B cell (primary cell): Measurements from ENCODE around the gene ILDR1. TPM values are rescaled to one million over a fixed set of nuclear protein-coding genes. Genes with fewer than 3 reads are reported as not detected.

Experiments used
- ATAC-seq: fragments of 200-7000 bp; cut with Tn5 transposase; one replicate; pipeline ENCODE4 v1.10.0; 2021; ENCODE audit warnings: low read depth, mild to moderate bottlenecking, moderate number of reproducible peaks, moderate library complexity
- CTCF ChIA-PET: fragments of 350-600 bp; sonication (Branson Sonifier 250); formaldehyde crosslinking; loops from one replicate; lab custom pipeline; 2021; ENCODE audit warnings: antibody characterized with exemption, inconsistent platforms; lab: Charles Lee
- POLR2A ChIA-PET: fragments of 350-600 bp; sonication (Branson Sonifier 250); formaldehyde crosslinking; loops from one replicate; lab custom pipeline; 2021; ENCODE audit warnings: antibody characterized with exemption; lab: Charles Lee
- DNase-seq: peaks from one replicate; pipeline ENCODE4 v3.0.0; 2013
- H2AFZ ChIP-seq: 2 replicates; pipeline ENCODE4 v1.6.1; 2012; ENCODE audit warnings: mild to moderate bottlenecking, low read depth, low read length; ENCODE audit not compliant: insufficient read depth, poor library complexity, severe bottlenecking
- H3K27ac ChIP-seq, 2 donors: 1 replicate in 1 of 2; 2 replicates in 1 of 2; pipeline ENCODE4 v1.5.1; 2012 to 2013; ENCODE audit warnings: low read length in 2 of 2, mild to moderate bottlenecking in 2 of 2, moderate library complexity in 1 of 2
- H3K27me3 ChIP-seq, 4 experiments: fragments of 200-600 bp in 1 of 4; sonication (generic) in 1 of 4; replicated peaks in 1 of 4; 1 replicate in 2 of 4; 2 replicates in 2 of 4; pipeline versions ENCODE4 v1.6.1 to v1.7.0; 2013 to 2016; ENCODE audit warnings: low read length in 3 of 4, mild to moderate bottlenecking in 2 of 4, mixed read lengths in 1 of 4, moderate library complexity in 1 of 4; ENCODE audit not compliant: insufficient read depth in 4 of 4, control insufficient read depth in 3 of 4; ENCODE audit errors: control extremely low read depth in 1 of 4
- H3K36me3 ChIP-seq, 2 experiments: replicated peaks in 1 of 2; 1 replicate in 1 of 2; 2 replicates in 1 of 2; pipeline versions ENCODE4 v1.6.1 to v1.7.1; 2013; ENCODE audit warnings: low read length in 1 of 2; ENCODE audit not compliant: insufficient read depth in 2 of 2, control insufficient read depth in 1 of 2; ENCODE audit errors: control extremely low read depth in 1 of 2, extremely low read depth in 1 of 2
- H3K4me1 ChIP-seq, 2 donors: fragments of 200-600 bp in 1 of 2; sonication (generic) in 1 of 2; 1 replicate in 1 of 2; 2 replicates in 1 of 2; pipeline versions ENCODE4 v1.5.1 to v1.6.1; 2013 to 2017; ENCODE audit warnings: low read length in 2 of 2; ENCODE audit not compliant: control insufficient read depth in 2 of 2, insufficient read depth in 2 of 2
- H3K4me2 ChIP-seq: replicated peaks from 2 replicates; pipeline ENCODE3; 2012; ENCODE audit warnings: mild to moderate bottlenecking, low read depth, low read length; ENCODE audit not compliant: poor library complexity, severe bottlenecking
- H3K4me3 ChIP-seq, 5 experiments: fragments of 200-600 bp in 1 of 5; sonication (generic) in 1 of 5; 1 replicate in 3 of 5; 2 replicates in 2 of 5; pipeline versions ENCODE4 v1.5.1 to v1.7.0; 2011 to 2016; ENCODE audit warnings: low read length in 4 of 5, mild to moderate bottlenecking in 4 of 5, low read depth in 2 of 5, control low read depth in 1 of 5, moderate library complexity in 1 of 5; ENCODE audit not compliant: insufficient read depth in 1 of 5; ENCODE audit errors: control extremely low read depth in 1 of 5, extremely low read depth in 1 of 5
- H3K79me2 ChIP-seq: fragments of 200-600 bp; sonication (generic); one replicate; pipeline ENCODE4 v1.6.0; 2016; ENCODE audit warnings: low read length; ENCODE audit not compliant: control insufficient read depth, insufficient read depth
- H3K9ac ChIP-seq: fragments of 200-600 bp; sonication (generic); 2 replicates; pipeline ENCODE4 v1.6.1; 2017; ENCODE audit warnings: mild to moderate bottlenecking, low read length, moderate library complexity
- H3K9me3 ChIP-seq, 3 donors: one replicate each; pipeline versions ENCODE4 v1.6.1 to v1.7.1; 2013; ENCODE audit warnings: low read length in 2 of 3; ENCODE audit not compliant: control insufficient read depth in 2 of 3, insufficient read depth in 1 of 3; ENCODE audit errors: control extremely low read depth in 1 of 3
- H4K20me1 ChIP-seq: 2 replicates; pipeline ENCODE4 v1.6.0; 2012; ENCODE audit warnings: mild to moderate bottlenecking, low read length; ENCODE audit not compliant: insufficient read depth, control insufficient read depth, poor library complexity, severe bottlenecking
- H3K27ac Mint-ChIP-seq: one replicate; pipeline ENCODE4 v1.8.0; 2021; ENCODE audit warnings: mixed read lengths
- H3K27me3 Mint-ChIP-seq: one replicate; pipeline ENCODE4 v1.8.0; 2021; ENCODE audit warnings: mixed read lengths
- H3K4me1 Mint-ChIP-seq: one replicate; pipeline ENCODE4 v1.8.0; 2021; ENCODE audit warnings: mixed read lengths
- H3K4me3 Mint-ChIP-seq: one replicate; pipeline ENCODE4 v1.8.0; 2021; ENCODE audit warnings: mixed read lengths
- H3K9me3 Mint-ChIP-seq: one replicate; pipeline ENCODE4 v1.8.0; 2022; ENCODE audit warnings: mixed read lengths; ENCODE audit not compliant: insufficient read depth
- EZH2 ChIP-seq: IDR thresholded peaks from 2 replicates; pipeline ENCODE4 v1.6.1; 2012; ENCODE audit warnings: borderline replicate concordance, low read depth, mild to moderate bottlenecking, moderate library complexity, low read length; ENCODE audit not compliant: insufficient read depth, poor library complexity, severe bottlenecking
- WGBS: methylation state at CpG from one replicate; pipeline ENCODE4 v1.1.5; 2013; ENCODE audit warnings: missing lambda C conversion rate; ENCODE audit not compliant: insufficient coverage; 5-methylcytosine and 5-hydroxymethylcytosine counted together
- intact Hi-C: fragments of 100-400 bp; cut with micrococcal nuclease; formaldehyde crosslinking; loops from one replicate; pipeline ENCODE4 v1.10.0; 2022
- polyA plus RNA-seq: library from polyadenylated mRNA; depleted of rRNA; stranded (reverse); fragments of >200 nt; gene quantifications from 2 replicates; pipeline ENCODE4 v1.2.3, GENCODE V29; 2012
- total RNA-seq, 2 donors: library from RNA; stranded (reverse); fragments of 120-200 nt in 1 of 2; gene quantifications; 1 replicate in 1 of 2; 2 replicates in 1 of 2; pipeline versions ENCODE4 v1.2.3 to v1.2.4, GENCODE V29; 2013 to 2022
- TF ChIP-seq, protein P1 (sequence below): fragments of 200-600 bp; IDR thresholded peaks from one replicate; pipeline ENCODE4 v1.8.0; 2022; ENCODE audit warnings: antibody characterized with exemption, mild to moderate bottlenecking

Gene ILDR1
- total and polyA plus RNA-seq, 2 donors (not counting 1 experiment from before 2014, with no cell fraction given) = 1.9 to 4.7 TPM

DNA sequence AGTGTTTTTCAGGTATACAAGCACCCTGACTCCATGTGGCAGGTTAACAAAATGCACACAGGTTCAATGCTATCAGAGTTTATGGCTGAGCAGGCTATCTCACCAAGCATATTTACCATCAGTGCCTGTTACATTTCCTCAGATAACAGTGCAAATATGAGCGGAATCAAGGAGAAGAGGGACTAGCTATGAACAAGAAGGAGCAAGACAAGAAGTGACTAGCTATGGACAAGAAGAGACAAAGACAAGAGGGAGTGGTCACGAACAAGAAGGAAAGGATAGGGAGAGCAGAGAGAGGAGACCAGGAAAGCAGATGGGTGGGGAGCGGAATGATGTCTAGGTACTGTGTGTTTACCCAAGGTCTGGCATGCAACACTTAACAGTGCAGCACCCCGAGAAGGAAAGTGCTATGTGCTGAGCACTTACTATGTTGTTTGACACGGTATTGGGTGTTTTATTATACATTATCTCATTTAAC, 8.6 kb downstream of the ILDR1 start:
- Mint-ChIP-seq H3K4me1 (peaks cover 40% of the 10 kb centered on the region), H3K27me3 (no peaks in the 10 kb centered on the region), H3K4me3 (no peak overlapping the region), H3K27ac (no peak overlapping the region), H3K9me3 (peaks cover 2% of the 10 kb centered on the region)
- intact Hi-C loops = no loop called here
- H3K27ac ChIP-seq = no peak overlapping the region
- TF ChIP-seq, protein P1, sequence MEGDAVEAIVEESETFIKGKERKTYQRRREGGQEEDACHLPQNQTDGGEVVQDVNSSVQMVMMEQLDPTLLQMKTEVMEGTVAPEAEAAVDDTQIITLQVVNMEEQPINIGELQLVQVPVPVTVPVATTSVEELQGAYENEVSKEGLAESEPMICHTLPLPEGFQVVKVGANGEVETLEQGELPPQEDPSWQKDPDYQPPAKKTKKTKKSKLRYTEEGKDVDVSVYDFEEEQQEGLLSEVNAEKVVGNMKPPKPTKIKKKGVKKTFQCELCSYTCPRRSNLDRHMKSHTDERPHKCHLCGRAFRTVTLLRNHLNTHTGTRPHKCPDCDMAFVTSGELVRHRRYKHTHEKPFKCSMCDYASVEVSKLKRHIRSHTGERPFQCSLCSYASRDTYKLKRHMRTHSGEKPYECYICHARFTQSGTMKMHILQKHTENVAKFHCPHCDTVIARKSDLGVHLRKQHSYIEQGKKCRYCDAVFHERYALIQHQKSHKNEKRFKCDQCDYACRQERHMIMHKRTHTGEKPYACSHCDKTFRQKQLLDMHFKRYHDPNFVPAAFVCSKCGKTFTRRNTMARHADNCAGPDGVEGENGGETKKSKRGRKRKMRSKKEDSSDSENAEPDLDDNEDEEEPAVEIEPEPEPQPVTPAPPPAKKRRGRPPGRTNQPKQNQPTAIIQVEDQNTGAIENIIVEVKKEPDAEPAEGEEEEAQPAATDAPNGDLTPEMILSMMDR = no peak
- no peak for TF ChIP-seq EZH2
- peaks cover 0 to 1% (median 0%) of the 10 kb centered on the region in 3 donors for H3K9me3 ChIP-seq
- H3K4me3 ChIP-seq = no peak overlapping the region
- no peak overlapping the region for H3K9ac ChIP-seq
- H3K79me2 ChIP-seq = peaks cover 4% of the 10 kb centered on the region
- H2AFZ ChIP-seq = no peak overlapping the region
- H3K36me3 ChIP-seq = no peaks in the 10 kb centered on the region
- CTCF ChIA-PET = interaction anchor here (0.8 to 4.1 kb wide), 4 partner anchors 10 to 130 kb away, joined by 3 to 12 read pairs (median 4); no protein-coding TSS in a partner anchor
- no peak overlapping the region for H3K4me2 ChIP-seq
- no peaks in the 10 kb centered on the region for H4K20me1 ChIP-seq
- ATAC-seq = no peak
- peaks cover 8 to 12% of the 10 kb centered on the region in 2 donors for H3K4me1 ChIP-seq
- whole genome bisulfite sequencing = 93% methylated on average over 3 of the region's 5 CpGs
- no peak for DNase-seq
- POLR2A ChIA-PET = no interaction called here
- H3K27me3 ChIP-seq = no peaks in the 10 kb centered on the region

DNA sequence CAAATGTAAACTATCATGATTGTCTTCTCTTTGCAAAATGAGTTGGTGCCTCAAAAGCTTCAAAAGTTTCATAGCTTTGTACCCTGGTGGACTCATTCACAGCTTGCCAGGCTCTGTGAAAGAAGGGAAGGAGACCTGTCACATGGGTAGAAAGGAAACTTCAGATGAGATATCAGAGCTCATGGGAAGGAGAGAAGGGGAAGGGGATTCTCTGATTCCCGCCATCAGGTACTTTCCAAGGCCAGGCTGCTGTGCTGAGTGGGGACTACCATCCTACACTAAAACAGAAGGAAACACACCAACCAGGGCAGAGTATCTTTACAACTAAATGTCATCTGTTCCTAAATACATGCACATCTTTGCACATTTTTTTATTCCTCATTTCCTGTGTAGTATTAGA, 9.2 kb downstream of the ILDR1 start:
- intact Hi-C loops = no loop called here
- POLR2A ChIA-PET = interaction anchor here (0.7 kb wide), 1 partner anchor 8 kb away, joined by 3 read pairs; no protein-coding TSS in a partner anchor
- H3K4me2 ChIP-seq = no peak overlapping the region

More for the DNA sequence above, 9.2 kb downstream of the ILDR1 start:
- no peak overlapping the region for H2AFZ ChIP-seq
- H3K9me3 Mint-ChIP-seq = peaks cover 2% of the 10 kb centered on the region
- no peak overlapping the region for H3K4me3 ChIP-seq
- CTCF ChIA-PET = interaction anchor here (0.7 to 4.1 kb wide), 7 partner anchors 8 to 130 kb away, joined by 3 to 12 read pairs (median 3); no protein-coding TSS in a partner anchor
- H4K20me1 ChIP-seq = no peaks in the 10 kb centered on the region
- peaks cover 0 to 1% (median 0%) of the 10 kb centered on the region in 3 donors for H3K9me3 ChIP-seq
- TF ChIP-seq EZH2 = no peak
- TF ChIP-seq, protein P1 = no peak
- ATAC-seq = no peak
- no peak overlapping the region for H3K27ac ChIP-seq
- H3K27me3 Mint-ChIP-seq = no peaks in the 10 kb centered on the region
- no peaks in the 10 kb centered on the region for H3K27me3 ChIP-seq
- peaks cover 40% of the 10 kb centered on the region for H3K4me1 Mint-ChIP-seq
- peaks cover 4% of the 10 kb centered on the region for H3K79me2 ChIP-seq
- WGBS = no CpG with 5 or more reads among the region's 1 CpG
- H3K4me1 ChIP-seq = peaks cover 8 to 12% of the 10 kb centered on the region in 2 donors
- no peak overlapping the region for H3K27ac Mint-ChIP-seq
- no peak overlapping the region for H3K4me3 Mint-ChIP-seq
- DNase-seq = no peak
- no peaks in the 10 kb centered on the region for H3K36me3 ChIP-seq
- H3K9ac ChIP-seq = no peak overlapping the region
